GM12865 (cell line): ENCODE data around the gene SH3TC1.

Experiments
- DNase-seq: peaks from one replicate; pipeline ENCODE4 v3.0.0; 2010; ENCODE audit warnings: low read depth
- H3K4me3 ChIP-seq: 2 replicates; pipeline ENCODE4 v1.5.1; 2011; ENCODE audit warnings: mild to moderate bottlenecking, low read depth, low read length, control low read depth
- CTCF ChIP-seq: IDR thresholded peaks from 2 replicates; pipeline ENCODE4 v1.5.1; 2011; ENCODE audit warnings: low read length, control low read depth, low read depth, inconsistent platforms; ENCODE audit not compliant: insufficient read depth; ENCODE audit errors: missing control alignments

SH3TC1 gene

GRCh38 chr4:8199594-8200301 lies 658 bp downstream of the SH3TC1 start:
- peak; percentile 36 for DNase-seq
- H3K4me3 ChIP-seq: peak overlapping the region; percentile 63
- TF ChIP-seq CTCF: no peak

GRCh38 chr4:8200302-8200975 lies 1.3 kb downstream of the SH3TC1 start:
- peak; percentile 46 for DNase-seq
- TF ChIP-seq CTCF: no peak

GRCh38 chr4:8201321-8201781 lies 2.3 kb downstream of the SH3TC1 start:
- H3K4me3 ChIP-seq: peak overlapping the region; percentile 63
- no peak for TF ChIP-seq CTCF
- DNase-seq: peak; percentile 80

More at GRCh38 chr4:8200302-8200975, 1.3 kb downstream of the SH3TC1 start:
- H3K4me3 ChIP-seq: peak overlapping the region; percentile 63

DNA sequence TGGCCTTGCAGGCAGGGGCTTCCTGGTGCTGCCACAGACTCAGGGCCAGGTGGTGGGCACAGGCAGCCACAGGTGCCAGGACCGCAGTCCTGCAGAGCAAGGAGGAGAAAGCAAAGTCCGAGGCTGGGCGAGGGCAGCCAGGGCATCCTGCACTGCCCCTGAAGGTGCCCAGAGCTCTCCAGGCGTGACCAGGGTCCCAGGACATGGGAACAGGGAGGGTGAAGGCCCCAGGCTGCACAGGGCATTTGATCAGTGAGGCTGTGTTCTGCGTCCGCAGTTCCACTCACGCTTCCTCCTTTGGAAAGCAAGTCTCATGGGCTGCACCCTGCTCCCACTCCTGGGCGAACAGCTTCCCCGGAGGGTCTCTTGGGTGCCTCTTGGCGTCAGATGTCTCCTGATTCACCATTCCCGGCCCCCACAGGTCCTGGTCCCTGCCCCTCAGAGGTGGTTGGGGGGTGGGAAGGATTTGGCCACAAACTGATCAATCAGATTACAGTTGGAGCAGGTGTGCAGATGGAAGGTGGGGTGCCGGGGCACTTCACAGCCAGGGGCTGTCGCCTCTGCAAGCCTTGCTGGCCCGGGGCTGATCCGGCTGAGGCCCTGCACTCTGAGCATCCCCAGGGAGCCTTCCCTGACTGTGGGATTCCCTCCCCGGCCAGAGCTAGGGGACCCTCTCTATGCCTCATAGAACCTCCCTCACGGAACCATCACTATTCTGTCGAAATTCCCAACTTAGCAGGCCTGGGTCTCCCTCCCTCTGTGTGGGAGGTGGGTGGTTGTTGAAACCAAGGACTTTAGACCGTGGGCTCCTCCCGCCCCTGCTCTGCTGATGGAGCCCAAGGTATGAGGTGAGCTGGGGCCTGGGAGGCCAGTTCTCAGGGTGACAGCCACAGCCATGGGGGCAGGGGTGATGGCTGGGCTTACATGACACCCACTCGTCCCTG lies 3.3 kb downstream of the SH3TC1 start:
- peak overlapping the region; percentile 63 for H3K4me3 ChIP-seq
- no peak for DNase-seq
- no peak for TF ChIP-seq CTCF

DNA sequence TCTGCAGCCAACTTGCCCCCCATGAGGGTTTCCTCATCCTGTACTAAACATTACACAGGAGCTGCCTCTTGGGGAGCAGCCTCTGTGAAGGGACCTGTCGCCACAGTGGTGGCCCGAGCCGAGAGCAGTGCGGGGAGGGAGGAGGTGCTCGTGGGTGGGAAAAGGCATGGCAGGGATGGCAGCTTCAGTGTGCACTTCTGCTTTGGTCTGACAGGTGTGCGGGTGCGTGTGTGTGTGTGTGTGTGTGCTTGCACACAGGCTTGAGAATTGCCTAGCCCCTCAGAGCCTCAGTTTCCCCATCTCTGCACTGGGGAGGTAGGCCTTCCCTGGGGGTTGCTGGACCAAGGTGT lies 3.9 kb downstream of the SH3TC1 start:
- no peak for TF ChIP-seq CTCF
- no peak for DNase-seq
- H3K4me3 ChIP-seq: no peak overlapping the region

DNA sequence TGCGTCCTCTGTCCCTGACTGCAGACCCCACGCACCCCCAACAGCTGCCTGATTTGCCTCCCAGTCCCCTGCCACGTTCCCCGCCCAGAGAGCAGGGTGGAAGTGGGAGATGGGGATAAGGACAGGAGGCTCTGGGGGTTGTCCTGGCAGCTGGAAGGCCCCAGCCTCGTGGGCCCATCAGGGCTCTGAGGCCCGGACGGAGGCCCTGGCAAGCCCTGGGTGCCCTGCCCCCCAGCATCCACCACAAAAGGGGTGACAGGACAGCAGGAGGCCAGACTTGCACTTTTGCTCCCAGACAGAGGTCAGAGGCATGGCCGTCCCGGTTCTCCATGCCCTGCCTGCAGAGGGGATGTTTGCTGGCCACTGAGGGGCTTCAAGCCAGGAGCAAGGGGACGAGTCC lies 4.7 kb downstream of the SH3TC1 start:
- TF ChIP-seq CTCF: no peak
- no peak overlapping the region for H3K4me3 ChIP-seq
- DNase-seq: no peak
